ENCODE results near the gene TRAF2. TPM values are rescaled to one million over a fixed set of nuclear protein-coding genes. Genes with fewer than 3 reads are reported as not detected.

Gene TRAF2
- total RNA-seq, 1 donor from 2014 or later: 16.5 TPM

DNA sequence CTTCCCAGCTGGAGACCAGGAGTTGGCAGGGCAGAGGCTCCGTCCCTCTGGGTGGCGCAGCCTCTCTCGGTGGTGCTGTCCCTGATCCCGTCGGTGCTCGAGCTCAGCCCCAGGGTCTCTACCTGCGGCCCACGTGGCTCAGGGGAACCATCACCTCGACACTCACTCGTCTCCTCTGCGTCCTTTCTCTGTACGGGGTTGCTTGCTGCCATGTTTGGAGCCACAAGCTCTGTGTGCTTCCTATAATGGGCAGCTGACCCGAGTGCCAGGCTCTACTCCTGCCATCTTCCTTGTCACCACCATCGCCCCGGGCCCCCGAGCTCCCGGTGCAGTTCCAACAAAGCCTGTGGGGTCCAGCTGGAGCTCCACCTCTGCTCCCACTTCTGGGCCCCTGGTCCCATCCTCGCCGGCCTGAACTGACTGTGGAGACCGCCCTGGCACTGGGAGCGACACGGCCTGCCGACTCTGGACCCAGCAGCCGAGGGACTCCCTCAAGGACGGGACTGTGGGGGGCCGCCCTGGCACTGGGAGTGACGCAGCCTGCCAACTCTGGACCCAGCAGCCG lies 53.2 kb downstream of the TRAF2 start:
- DNase-seq (no peak), ATAC-seq (no peak)
- no peaks in the 10 kb centered on the region for H3K27me3 ChIP-seq (ENCODE audit: low read depth)
- H3K36me3 ChIP-seq: peaks cover 35% of the 10 kb centered on the region
- no peak overlapping the region for H3K27ac ChIP-seq
- peaks cover 8% of the 10 kb centered on the region for H3K4me1 ChIP-seq
- TF ChIP-seq, protein P1, sequence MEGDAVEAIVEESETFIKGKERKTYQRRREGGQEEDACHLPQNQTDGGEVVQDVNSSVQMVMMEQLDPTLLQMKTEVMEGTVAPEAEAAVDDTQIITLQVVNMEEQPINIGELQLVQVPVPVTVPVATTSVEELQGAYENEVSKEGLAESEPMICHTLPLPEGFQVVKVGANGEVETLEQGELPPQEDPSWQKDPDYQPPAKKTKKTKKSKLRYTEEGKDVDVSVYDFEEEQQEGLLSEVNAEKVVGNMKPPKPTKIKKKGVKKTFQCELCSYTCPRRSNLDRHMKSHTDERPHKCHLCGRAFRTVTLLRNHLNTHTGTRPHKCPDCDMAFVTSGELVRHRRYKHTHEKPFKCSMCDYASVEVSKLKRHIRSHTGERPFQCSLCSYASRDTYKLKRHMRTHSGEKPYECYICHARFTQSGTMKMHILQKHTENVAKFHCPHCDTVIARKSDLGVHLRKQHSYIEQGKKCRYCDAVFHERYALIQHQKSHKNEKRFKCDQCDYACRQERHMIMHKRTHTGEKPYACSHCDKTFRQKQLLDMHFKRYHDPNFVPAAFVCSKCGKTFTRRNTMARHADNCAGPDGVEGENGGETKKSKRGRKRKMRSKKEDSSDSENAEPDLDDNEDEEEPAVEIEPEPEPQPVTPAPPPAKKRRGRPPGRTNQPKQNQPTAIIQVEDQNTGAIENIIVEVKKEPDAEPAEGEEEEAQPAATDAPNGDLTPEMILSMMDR (IDR thresholded peaks at IDR 0.05): no peak
- H3K4me3 ChIP-seq: no peak overlapping the region
- intact Hi-C loops (cut with DNase I): no loop called here
- H3K9me3 ChIP-seq: no peaks in the 10 kb centered on the region

DNA sequence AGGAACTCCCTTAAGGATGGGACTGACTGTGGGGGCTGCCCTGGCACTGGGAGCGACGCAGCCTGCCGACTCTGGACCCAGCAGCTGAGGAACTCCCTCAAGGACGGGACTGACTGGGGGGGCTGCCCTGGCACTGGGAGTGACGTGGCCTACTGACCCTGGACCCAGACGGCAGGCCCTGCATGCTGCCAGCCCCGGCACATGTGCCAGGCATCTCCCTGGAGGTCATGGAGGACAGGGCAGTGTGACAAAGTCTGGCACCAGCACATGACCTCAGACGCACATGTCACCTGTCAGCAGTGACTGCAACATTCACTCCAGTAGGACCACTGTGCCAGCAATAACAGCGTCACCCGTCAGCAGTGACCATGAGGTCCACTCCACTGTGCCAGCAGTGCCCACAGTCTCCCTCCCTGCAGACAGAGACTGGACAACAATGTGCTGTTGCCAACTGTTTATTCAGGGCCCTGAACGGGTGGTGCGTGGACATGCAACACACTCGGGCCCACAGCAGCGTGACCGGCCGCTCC lies 53.7 kb downstream of the TRAF2 start:
- Histone ChIP-seq H3K27me3 (ENCODE audit: low read depth) (no peaks in the 10 kb centered on the region), H3K4me3 (no peak overlapping the region), H3K36me3 (peaks cover 35% of the 10 kb centered on the region), H3K4me1 (peaks cover 11% of the 10 kb centered on the region), H3K9me3 (no peaks in the 10 kb centered on the region), H3K27ac (no peak overlapping the region)
- intact Hi-C loops (cut with DNase I): no loop called here
- no peak for DNase-seq
- TF ChIP-seq, protein P1 (IDR thresholded peaks at IDR 0.05): no peak
- no peak for ATAC-seq

DNA sequence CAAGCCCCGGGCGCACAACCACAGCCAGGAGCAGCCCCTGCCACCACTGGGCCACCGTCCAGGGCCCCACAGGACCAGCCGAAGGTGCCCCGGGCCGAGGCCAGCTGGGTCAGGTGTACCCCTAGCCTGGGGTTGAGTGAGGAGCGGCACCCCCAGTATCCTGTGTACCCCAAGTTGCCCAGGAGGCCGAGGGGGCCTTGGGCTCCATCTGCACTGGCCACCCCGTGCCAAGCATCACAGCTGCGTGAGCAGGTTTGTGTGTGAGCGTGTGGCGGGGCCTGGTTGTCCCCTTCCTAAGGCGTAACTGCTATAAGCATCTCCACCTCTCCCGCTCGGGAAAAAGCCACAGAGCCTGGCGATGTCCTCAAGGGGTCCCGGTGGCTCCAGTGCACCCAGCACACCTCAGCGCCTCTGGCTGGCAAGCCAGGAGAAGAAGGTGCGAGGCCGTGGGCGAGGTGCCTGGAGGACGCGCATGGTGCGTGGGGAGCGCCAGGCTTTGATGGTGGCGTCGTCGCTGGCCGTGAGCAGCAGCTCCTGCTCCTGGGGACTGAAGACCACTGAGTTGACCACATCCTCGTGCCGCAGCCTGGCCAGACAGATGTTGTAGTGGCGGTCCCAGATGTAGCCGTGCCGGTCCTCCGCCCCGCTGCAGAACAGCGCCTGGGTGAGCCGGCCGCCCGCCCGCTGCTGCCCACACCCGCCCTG lies 54.4 kb downstream of the TRAF2 start:
- no peaks in the 10 kb centered on the region for H3K9me3 ChIP-seq
- no peaks in the 10 kb centered on the region for H3K27me3 ChIP-seq (ENCODE audit: low read depth)
- DNase-seq (peak; percentile 47), ATAC-seq (no peak)
- H3K36me3 ChIP-seq: peaks cover 35% of the 10 kb centered on the region
- no peak overlapping the region for H3K27ac ChIP-seq
- intact Hi-C loops (cut with DNase I): no loop called here
- TF ChIP-seq, protein P1 (IDR thresholded peaks at IDR 0.05): no peak
- peaks cover 11% of the 10 kb centered on the region for H3K4me1 ChIP-seq
- no peak overlapping the region for H3K4me3 ChIP-seq

DNA sequence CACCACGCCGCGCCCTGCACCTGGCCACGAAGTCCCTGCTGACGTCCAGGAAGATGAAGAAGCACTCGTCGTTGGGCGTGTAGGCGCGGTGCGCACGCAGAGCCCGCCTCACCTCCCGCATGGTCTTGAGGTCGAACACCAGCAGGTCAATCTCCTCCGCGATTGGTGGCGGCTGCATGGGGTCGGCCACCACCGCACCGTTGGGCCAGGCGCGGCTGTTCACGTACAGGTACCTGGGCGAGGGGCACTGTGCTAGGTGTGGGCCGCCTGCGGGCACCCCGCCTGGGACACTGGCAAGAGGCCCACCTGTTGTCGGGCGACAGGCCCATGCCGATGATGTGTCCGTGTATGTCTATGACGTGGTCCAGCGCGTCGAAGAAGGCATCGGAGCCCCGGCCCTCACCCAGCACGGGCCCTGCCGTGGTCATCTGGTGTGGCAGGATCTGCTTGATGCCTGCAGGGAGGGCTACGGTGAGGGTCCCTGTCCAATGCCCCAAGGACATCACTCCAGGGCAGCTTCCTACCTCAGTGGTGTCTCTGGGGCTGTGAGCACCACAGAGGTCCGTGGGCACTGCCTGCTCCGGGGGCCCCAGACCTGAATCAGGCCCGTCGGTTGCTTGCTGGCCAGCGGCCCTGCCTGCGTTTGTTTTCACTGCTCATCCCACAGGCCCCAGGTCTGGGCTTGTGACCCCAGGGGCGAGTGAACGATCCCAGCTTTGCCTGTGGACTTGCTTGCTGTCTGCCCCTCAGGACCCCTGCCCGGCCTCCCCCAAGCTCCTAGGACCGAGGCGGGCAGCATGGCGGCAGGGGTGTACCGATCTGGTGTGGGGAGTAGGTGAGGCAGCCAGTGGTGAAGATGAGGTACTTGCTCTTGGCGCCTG lies 55.2 kb downstream of the TRAF2 start:
- no peak overlapping the region for H3K4me3 ChIP-seq
- TF ChIP-seq, protein P1 (IDR thresholded peaks at IDR 0.05): no peak
- peaks cover 11% of the 10 kb centered on the region for H3K4me1 ChIP-seq
- DNase-seq (no peak), ATAC-seq (no peak)
- no peaks in the 10 kb centered on the region for H3K9me3 ChIP-seq
- intact Hi-C loops (cut with DNase I): no loop called here
- H3K36me3 ChIP-seq: peaks cover 35% of the 10 kb centered on the region
- H3K27me3 ChIP-seq (ENCODE audit: low read depth): no peaks in the 10 kb centered on the region
- H3K27ac ChIP-seq: no peak overlapping the region

DNA sequence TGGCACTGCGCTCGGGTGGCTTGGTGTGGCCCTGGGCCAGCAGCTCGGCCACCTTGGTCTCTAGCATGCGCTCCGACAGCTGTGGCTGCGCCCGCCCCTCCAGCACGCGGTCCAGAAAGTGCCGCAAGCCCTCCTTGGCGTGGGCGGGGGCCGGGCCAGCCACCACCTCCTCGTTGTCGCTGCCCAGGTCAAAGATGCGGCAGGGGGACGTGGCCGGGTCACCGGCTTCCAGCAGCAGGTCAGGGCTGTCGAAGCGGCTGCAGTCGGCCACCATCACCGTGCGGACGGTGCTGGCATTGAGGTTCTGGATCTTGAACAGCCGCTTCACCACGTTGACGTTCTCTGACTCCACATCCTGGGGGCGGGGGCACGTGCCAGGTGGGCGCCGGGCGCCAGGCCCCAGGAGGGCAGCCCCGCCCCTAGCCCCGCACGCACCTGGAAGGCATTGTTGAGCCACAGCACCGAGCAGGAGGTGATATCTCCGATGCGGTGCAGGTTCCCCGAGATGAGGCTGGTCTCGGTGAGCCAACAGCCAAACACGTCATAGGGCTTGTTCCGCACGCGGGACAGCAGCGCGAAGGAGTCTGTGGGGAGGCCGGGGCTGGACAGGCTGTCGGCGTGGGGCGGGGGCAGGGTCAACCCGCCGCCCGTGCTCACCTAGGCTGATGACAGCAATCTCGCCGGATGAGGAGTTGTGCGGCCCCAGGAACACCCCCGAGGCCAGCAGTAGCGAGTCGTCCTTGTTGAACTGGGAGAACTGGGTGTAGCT lies 56.0 kb downstream of the TRAF2 start:
- ATAC-seq (no peak), DNase-seq (no peak)
- intact Hi-C loops (cut with DNase I): no loop called here
- peaks cover 35% of the 10 kb centered on the region for H3K36me3 ChIP-seq
- H3K4me1 ChIP-seq: peaks cover 17% of the 10 kb centered on the region
- TF ChIP-seq, protein P1 (IDR thresholded peaks at IDR 0.05): no peak
- no peaks in the 10 kb centered on the region for H3K27me3 ChIP-seq (ENCODE audit: low read depth)
- no peaks in the 10 kb centered on the region for H3K9me3 ChIP-seq
- H3K27ac ChIP-seq: no peak overlapping the region
- H3K4me3 ChIP-seq: no peak overlapping the region

All from lower lobe of right lung (tissue), 2 donors.